K562 (cell line): ENCODE measurements around the gene SLC17A8. TPM values are rescaled to one million over a fixed set of nuclear protein-coding genes. Genes with fewer than 3 reads are reported as not detected.

Source experiments
- ATAC-seq: fragments of 200-7000 bp; cut with Tn5 transposase; 3 replicates; pipeline ENCODE4 v1.9.1; 2020; ENCODE audit warnings: moderate library complexity
- BruUV-seq: library from RNA; stranded (reverse); fragments of 400-500 nt; replicated peaks from 2 replicates; lab custom pipeline; 2021; lab: Mats Ljungman, UMichigan
- CTCF ChIA-PET: fragments of 300-600 bp; formaldehyde crosslinking; extraction: SDS; loops from one replicate; lab custom pipeline; 2021; ENCODE audit warnings: low intra/inter-chr PET ratio; lab: Yijun Ruan, JAX
- POLR2A ChIA-PET: fragments of 300-600, 350-650 bp; sonication (Branson Sonifier 250); formaldehyde crosslinking; extraction: SDS; loops from one replicate; lab custom pipeline; 2021; ENCODE audit warnings: antibody characterized with exemption, inconsistent platforms; lab: Yijun Ruan, JAX
- DNase-seq, 4 experiments: peaks; one replicate each; pipeline versions ENCODE4 v3.0.0 to v3.0.0-alpha.2; 2011 to 2018; ENCODE audit warnings: low spot score in 3 of 4, mixed read lengths in 3 of 4; ENCODE audit errors: extremely low read depth in 1 of 4
- FAIRE-seq: peaks from 2 replicates; lab custom pipeline; 2011; peaks lifted over from hg19 to GRCh38; lab: Jason Lieb, UNC
- H2AFZ ChIP-seq: 2 replicates; pipeline ENCODE4 v1.6.0; 2011; ENCODE audit warnings: low read depth, low read length, control low read depth, inconsistent platforms
- H3K27ac ChIP-seq: fragments of 200-600 bp; 3 replicates; pipeline ENCODE4 v1.8.0; 2011; ENCODE audit warnings: low read depth, mild to moderate bottlenecking, control low read depth, inconsistent platforms, low read length, moderate library complexity, mixed read lengths; ENCODE audit errors: extremely low read depth
- H3K27me3 ChIP-seq, 2 experiments: fragments of 300-600 bp in 1 of 2; 2 replicates in 1 of 2; 3 replicates in 1 of 2; pipeline versions ENCODE4 v1.6.0 to v1.8.0; 2011; ENCODE audit warnings: inconsistent platforms in 2 of 2, low read length in 2 of 2, mild to moderate bottlenecking in 1 of 2, mixed read lengths in 1 of 2, moderate library complexity in 1 of 2; ENCODE audit not compliant: control insufficient read depth in 2 of 2, insufficient read depth in 2 of 2
- H3K36me3 ChIP-seq: fragments of 300-600 bp; 3 replicates; pipeline ENCODE4 v1.8.0; 2011; ENCODE audit warnings: mild to moderate bottlenecking, low read length, inconsistent platforms; ENCODE audit not compliant: control insufficient read depth, insufficient read depth
- H3K4me1 ChIP-seq, 2 experiments: fragments of 200-600 bp in 1 of 2; replicated peaks in 1 of 2; 2 replicates in 1 of 2; 3 replicates in 1 of 2; pipeline versions ENCODE4 v1.5.1 to v1.8.0; 2011; ENCODE audit warnings: inconsistent platforms in 2 of 2, low read length in 2 of 2, mild to moderate bottlenecking in 1 of 2, mixed read lengths in 1 of 2, moderate library complexity in 1 of 2; ENCODE audit not compliant: control insufficient read depth in 2 of 2, insufficient read depth in 2 of 2
- H3K4me2 ChIP-seq: 2 replicates; pipeline ENCODE4 v1.6.1; 2011; ENCODE audit warnings: low read length, control low read depth, inconsistent platforms, mixed read lengths; ENCODE audit not compliant: insufficient read depth
- H3K4me3 ChIP-seq: fragments of 200-600 bp; sonication (generic), shearing (Covaris generic); 2 replicates; pipeline ENCODE4 v1.5.1; 2016; ENCODE audit warnings: control low read depth, inconsistent platforms
- H3K79me2 ChIP-seq: fragments of 200-600 bp; 3 replicates; pipeline ENCODE4 v1.8.0; 2011; ENCODE audit warnings: low read length, inconsistent platforms; ENCODE audit not compliant: control insufficient read depth, insufficient read depth
- H3K9ac ChIP-seq, 2 experiments: 2 replicates each; pipeline versions ENCODE4 v1.6.0 to v1.6.1; 2011; ENCODE audit warnings: low read depth in 2 of 2, low read length in 2 of 2, control low read depth in 1 of 2, inconsistent platforms in 1 of 2, mild to moderate bottlenecking in 1 of 2, mixed read lengths in 1 of 2; ENCODE audit not compliant: insufficient read depth in 1 of 2
- H3K9me1 ChIP-seq: one replicate; pipeline ENCODE4 v1.6.0; 2011; ENCODE audit warnings: inconsistent platforms, mild to moderate bottlenecking, low read length, moderate library complexity; ENCODE audit not compliant: control insufficient read depth, insufficient read depth
- H3K9me3 ChIP-seq: replicated peaks from 2 replicates; pipeline ENCODE4 v1.5.1; 2011; ENCODE audit warnings: low read depth, low read length, inconsistent platforms; ENCODE audit not compliant: control insufficient read depth, insufficient read depth
- H4K20me1 ChIP-seq: replicated peaks from 2 replicates; pipeline ENCODE4 v1.6.1; 2011; ENCODE audit warnings: low read length, inconsistent platforms, mixed read lengths; ENCODE audit not compliant: control insufficient read depth, insufficient read depth
- BRF1 ChIP-seq: IDR thresholded peaks from 3 replicates; pipeline ENCODE4 v1.6.1; 2011; ENCODE audit warnings: borderline replicate concordance, mild to moderate bottlenecking; ENCODE audit not compliant: insufficient read length; ENCODE audit errors: extremely low read depth
- CCAR2 ChIP-seq: fragments of 200-400 bp; formaldehyde crosslinking; IDR thresholded peaks from 2 replicates; pipeline ENCODE4 v1.6.1; 2017; ENCODE audit warnings: mild to moderate bottlenecking, low read depth, low read length
- KHSRP ChIP-seq: fragments of 450-650 bp; IDR thresholded peaks from 2 replicates; pipeline ENCODE4 v1.6.1; 2017
- MCM7 ChIP-seq, 2 experiments: fragments of 450-650 bp; IDR thresholded peaks; 2 replicates each; pipeline ENCODE4 v1.6.1; 2016 to 2018
- RBM25 ChIP-seq: fragments of 200-400 bp; formaldehyde crosslinking; IDR thresholded peaks from 2 replicates; pipeline ENCODE4 v1.6.1; 2018; ENCODE audit warnings: low read length, low read depth, moderate library complexity; ENCODE audit not compliant: severe bottlenecking
- in situ Hi-C: fragments of 300-500 bp; cut with MboI; formaldehyde crosslinking; loops from 4 replicates; pipeline ENCODE4 v1.15.0; 2018; ENCODE audit warnings: inconsistent platforms, mixed read lengths
- intact Hi-C: fragments of 100-400 bp; cut with micrococcal nuclease; formaldehyde crosslinking; loops from 2 replicates; pipeline ENCODE4 v1.14.2; 2022
- polyA plus RNA-seq, 8 experiments: library from polyadenylated mRNA; depleted of rRNA in 4 of 8; stranded (reverse) in 5 of 8; unstranded in 3 of 8; fragments of >200 nt; fragmentation: Nextera tagmentation in 2 of 8; fragmentation: Illumina TruSeq in 1 of 8; extraction: Ambion mirVana in 2 of 8; extraction: Trizol in 1 of 8; gene quantifications; 2 replicates each; pipeline versions ENCODE4 v1.2.1 to v1.2.3, GENCODE V29; 2011 to 2014; ENCODE audit warnings: inconsistent platforms in 1 of 8, missing spikeins in 1 of 8
- total RNA-seq, 7 experiments: library from RNA; depleted of rRNA in 6 of 7; stranded (reverse); fragments of >200 nt in 6 of 7; fragmentation: Illumina TruSeq in 2 of 7; extraction: Trizol in 2 of 7; gene quantifications; 2 replicates each; pipeline versions ENCODE4 v1.2.1 to v1.2.3, GENCODE V29; 2011 to 2021; ENCODE audit warnings: low replicate concordance in 1 of 7
- TF ChIP-seq, protein P1 (sequence below): fragments of 250-450 bp; sonication (Bioruptor Pico); IDR thresholded peaks from 2 replicates; pipeline ENCODE4 v1.5.0; 2021; ENCODE audit warnings: mild to moderate bottlenecking, borderline replicate concordance

SLC17A8 gene
- total and polyA plus RNA-seq, 9 of the 15 experiments (the other 6 are each of a cell fraction or from before 2014, with no cell fraction given): 0.03 TPM; not detected in 8

DNA sequence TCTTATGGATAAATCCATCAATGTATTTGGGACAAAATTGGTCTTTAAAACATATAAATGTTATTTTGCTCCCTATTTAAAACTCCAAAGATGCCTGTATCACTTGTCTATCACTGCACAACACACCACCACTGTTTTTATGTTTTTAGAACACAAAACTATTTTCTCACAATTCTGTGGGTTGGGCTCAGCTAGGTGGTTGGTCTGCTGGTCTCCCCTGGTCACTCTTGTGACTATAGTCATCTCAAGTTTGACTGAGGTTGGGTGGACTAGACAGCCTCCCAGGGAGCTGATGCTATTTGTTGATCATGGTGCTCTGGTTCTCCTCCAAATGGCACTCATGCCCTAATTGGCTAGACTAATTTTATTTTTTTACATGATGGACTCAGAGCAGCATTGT, 77.3 kb downstream of the SLC17A8 start:
- no peak for DNase-seq
- Histone ChIP-seq H3K27me3 (no peaks in the 10 kb centered on the region), H4K20me1 (no peaks in the 10 kb centered on the region), H3K36me3 (no peaks in the 10 kb centered on the region), H3K9me1 (no peaks in the 10 kb centered on the region), H3K4me3 (no peak overlapping the region), H3K9me3 (no peaks in the 10 kb centered on the region)
- POLR2A ChIA-PET: no interaction called here
- TF ChIP-seq BRF1 (no peak), MCM7 (IDR thresholded peaks at IDR 0.05) (no peak), RBM25 (no peak), CCAR2 (no peak), KHSRP (no peak)
- TF ChIP-seq, protein P1, sequence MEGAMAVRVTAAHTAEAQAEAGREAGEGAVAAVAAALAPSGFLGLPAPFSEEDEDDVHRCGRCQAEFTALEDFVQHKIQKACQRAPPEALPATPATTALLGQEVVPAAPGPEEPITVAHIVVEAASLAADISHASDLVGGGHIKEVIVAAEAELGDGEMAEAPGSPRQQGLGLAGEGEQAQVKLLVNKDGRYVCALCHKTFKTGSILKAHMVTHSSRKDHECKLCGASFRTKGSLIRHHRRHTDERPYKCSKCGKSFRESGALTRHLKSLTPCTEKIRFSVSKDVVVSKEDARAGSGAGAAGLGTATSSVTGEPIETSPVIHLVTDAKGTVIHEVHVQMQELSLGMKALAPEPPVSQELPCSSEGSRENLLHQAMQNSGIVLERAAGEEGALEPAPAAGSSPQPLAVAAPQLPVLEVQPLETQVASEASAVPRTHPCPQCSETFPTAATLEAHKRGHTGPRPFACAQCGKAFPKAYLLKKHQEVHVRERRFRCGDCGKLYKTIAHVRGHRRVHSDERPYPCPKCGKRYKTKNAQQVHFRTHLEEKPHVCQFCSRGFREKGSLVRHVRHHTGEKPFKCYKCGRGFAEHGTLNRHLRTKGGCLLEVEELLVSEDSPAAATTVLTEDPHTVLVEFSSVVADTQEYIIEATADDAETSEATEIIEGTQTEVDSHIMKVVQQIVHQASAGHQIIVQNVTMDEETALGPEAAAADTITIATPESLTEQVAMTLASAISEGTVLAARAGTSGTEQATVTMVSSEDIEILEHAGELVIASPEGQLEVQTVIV: no peak
- TF ChIP-seq, all 486 proteins: peak for 0
- intact Hi-C loops: no loop called here
- no peak overlapping the region for H2AFZ ChIP-seq
- BruUV-seq: no TSS peak
- CTCF ChIA-PET: no interaction called here
- in situ Hi-C loops: no loop called here
- no peak overlapping the region for H3K4me2 ChIP-seq
- H3K9ac ChIP-seq: no peak overlapping the region
- FAIRE-seq: no peak
- no peaks in the 10 kb centered on the region for H3K79me2 ChIP-seq
- no peak overlapping the region for H3K27ac ChIP-seq
- H3K4me1 ChIP-seq: peaks cover 0 to 17% of the 10 kb centered on the region in 2 experiments; a peak in 3 of 5 replicates
- ATAC-seq: no peak
